Neural progenitor cell (in vitro differentiated cells): ENCODE results near the gene ABL1. TPM values are rescaled to one million over a fixed set of nuclear protein-coding genes. Genes with fewer than 3 reads are reported as not detected.

Experiments
- DNase-seq: peaks from one replicate; pipeline ENCODE4 v3.0.0-alpha.2; 2016; ENCODE audit warnings: low spot score
- H2AFZ ChIP-seq: fragments of 200-600 bp; sonication (generic); replicated peaks from 2 replicates; pipeline ENCODE4 v1.6.1; 2016; ENCODE audit warnings: antibody characterized with exemption
- H3F3A ChIP-seq: fragments of 200-600 bp; sonication (generic); 2 replicates; pipeline ENCODE4 v1.6.1; 2016; ENCODE audit warnings: antibody characterized with exemption, low read depth
- H3K27ac ChIP-seq: fragments of 200-600 bp; sonication (generic); 2 replicates; pipeline ENCODE4 v1.5.1; 2016; ENCODE audit warnings: mild to moderate bottlenecking
- H3K27me3 ChIP-seq: fragments of 200-600 bp; sonication (generic); 2 replicates; pipeline ENCODE4 v1.6.1; 2016; ENCODE audit warnings: mild to moderate bottlenecking, moderate library complexity
- H3K36me3 ChIP-seq: fragments of 200-600 bp; sonication (generic); 2 replicates; pipeline ENCODE4 v1.5.1; 2016
- H3K4me1 ChIP-seq: fragments of 200-600 bp; sonication (generic); 2 replicates; pipeline ENCODE4 v1.6.1; 2016; ENCODE audit warnings: mixed run types
- H3K4me2 ChIP-seq: fragments of 200-600 bp; sonication (generic); 2 replicates; pipeline ENCODE4 v1.6.1; 2016
- H3K4me3 ChIP-seq: fragments of 200-600 bp; sonication (generic); 2 replicates; pipeline ENCODE4 v1.5.1; 2016
- H3K79me2 ChIP-seq: fragments of 200-600 bp; sonication (generic); 2 replicates; pipeline ENCODE4 v1.6.1; 2016; ENCODE audit warnings: low read depth
- H3K9ac ChIP-seq: fragments of 200-600 bp; sonication (generic); 2 replicates; pipeline ENCODE4 v1.6.1; 2016
- H3K9me3 ChIP-seq: fragments of 200-600 bp; sonication (generic); 2 replicates; pipeline ENCODE4 v1.5.1; 2016; ENCODE audit warnings: low read depth
- H4K20me1 ChIP-seq: fragments of 200-600 bp; sonication (generic); 2 replicates; pipeline ENCODE4 v1.6.1; 2016; ENCODE audit warnings: low read depth
- H3K27ac Mint-ChIP-seq: 3 replicates; pipeline ENCODE4 v1.8.0; 2021; ENCODE audit warnings: mixed read lengths
- H3K27me3 Mint-ChIP-seq: 2 replicates; pipeline ENCODE4 v1.8.0; 2022; ENCODE audit warnings: low read depth, mild to moderate bottlenecking, inconsistent platforms, moderate library complexity, mixed read lengths; ENCODE audit not compliant: insufficient read depth
- H3K36me3 Mint-ChIP-seq: 3 replicates; pipeline ENCODE4 v1.8.0; 2021; ENCODE audit warnings: mixed read lengths
- H3K4me1 Mint-ChIP-seq: 3 replicates; pipeline ENCODE4 v1.8.0; 2021; ENCODE audit warnings: mixed read lengths
- H3K4me3 Mint-ChIP-seq: 3 replicates; pipeline ENCODE4 v1.8.0; 2021; ENCODE audit warnings: mild to moderate bottlenecking, moderate library complexity, mixed read lengths
- H3K9me3 Mint-ChIP-seq: 3 replicates; pipeline ENCODE4 v1.8.0; 2020; ENCODE audit warnings: mixed read lengths
- EZH2 ChIP-seq: fragments of 200-600 bp; sonication (generic); IDR thresholded peaks from 2 replicates; pipeline ENCODE4 v1.6.1; 2017; ENCODE audit warnings: antibody characterized with exemption, mild to moderate bottlenecking, moderate library complexity
- EZH2phosphoT487 ChIP-seq: fragments of 200-600 bp; sonication (generic); IDR thresholded peaks from 2 replicates; pipeline ENCODE4 v1.6.1; 2017; ENCODE audit warnings: antibody characterized with exemption
- total RNA-seq: library from RNA; depleted of rRNA; stranded (reverse); fragments of >200 nt; gene quantifications from 2 replicates; pipeline ENCODE4 v1.2.3, GENCODE V29; 2015; ENCODE audit warnings: low replicate concordance
- TF ChIP-seq, protein P1 (sequence below): fragments of 200-600 bp; sonication (generic); IDR thresholded peaks from 2 replicates; pipeline ENCODE4 v1.5.1; 2017; ENCODE audit warnings: antibody characterized with exemption, mild to moderate bottlenecking

The ABL1 gene
- total RNA-seq, 1 donor from 2014 or later: 38.4 TPM

DNA sequence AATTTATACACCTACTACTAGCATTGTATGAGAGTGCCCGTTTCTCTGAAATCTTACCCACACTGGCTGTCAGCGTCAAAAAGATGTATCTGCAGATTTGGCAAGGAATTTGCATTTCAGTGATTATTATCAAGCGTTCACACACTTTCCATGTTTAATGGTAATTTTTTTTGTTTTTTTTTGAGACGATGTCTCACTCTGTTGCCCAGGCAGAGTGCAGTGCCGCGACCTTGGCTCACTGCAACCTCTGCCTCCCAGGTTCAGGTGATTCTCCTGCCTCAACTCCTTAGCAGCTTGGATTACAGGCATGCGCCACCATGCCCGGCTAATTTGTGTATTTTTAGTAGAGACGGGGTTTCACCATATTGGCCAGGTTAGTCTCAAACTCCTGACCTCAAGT lies 14.3 kb downstream of the ABL1 start:
- Histone ChIP-seq H3K4me1 (peaks cover 24% of the 10 kb centered on the region), H3K27ac (no peak overlapping the region), H3K36me3 (no peaks in the 10 kb centered on the region), H3K9ac (no peak overlapping the region), H3K27me3 (no peaks in the 10 kb centered on the region), H4K20me1 (peaks cover 81% of the 10 kb centered on the region), H3K4me2 (no peak overlapping the region), H3K4me3 (no peak overlapping the region), H2AFZ (no peak overlapping the region), H3F3A (peaks cover 29% of the 10 kb centered on the region), H3K9me3 (no peaks in the 10 kb centered on the region), H3K79me2 (peaks cover 100% of the 10 kb centered on the region)
- Mint-ChIP-seq H3K27me3 (peaks cover 2% of the 10 kb centered on the region), H3K36me3 (peaks cover 10% of the 10 kb centered on the region), H3K4me1 (peaks cover 31% of the 10 kb centered on the region), H3K9me3 (no peaks in the 10 kb centered on the region), H3K27ac (no peak overlapping the region), H3K4me3 (no peak overlapping the region)
- DNase-seq: no peak
- TF ChIP-seq, protein P1, sequence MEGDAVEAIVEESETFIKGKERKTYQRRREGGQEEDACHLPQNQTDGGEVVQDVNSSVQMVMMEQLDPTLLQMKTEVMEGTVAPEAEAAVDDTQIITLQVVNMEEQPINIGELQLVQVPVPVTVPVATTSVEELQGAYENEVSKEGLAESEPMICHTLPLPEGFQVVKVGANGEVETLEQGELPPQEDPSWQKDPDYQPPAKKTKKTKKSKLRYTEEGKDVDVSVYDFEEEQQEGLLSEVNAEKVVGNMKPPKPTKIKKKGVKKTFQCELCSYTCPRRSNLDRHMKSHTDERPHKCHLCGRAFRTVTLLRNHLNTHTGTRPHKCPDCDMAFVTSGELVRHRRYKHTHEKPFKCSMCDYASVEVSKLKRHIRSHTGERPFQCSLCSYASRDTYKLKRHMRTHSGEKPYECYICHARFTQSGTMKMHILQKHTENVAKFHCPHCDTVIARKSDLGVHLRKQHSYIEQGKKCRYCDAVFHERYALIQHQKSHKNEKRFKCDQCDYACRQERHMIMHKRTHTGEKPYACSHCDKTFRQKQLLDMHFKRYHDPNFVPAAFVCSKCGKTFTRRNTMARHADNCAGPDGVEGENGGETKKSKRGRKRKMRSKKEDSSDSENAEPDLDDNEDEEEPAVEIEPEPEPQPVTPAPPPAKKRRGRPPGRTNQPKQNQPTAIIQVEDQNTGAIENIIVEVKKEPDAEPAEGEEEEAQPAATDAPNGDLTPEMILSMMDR: no peak
- TF ChIP-seq EZH2: no peak
- no peak for TF ChIP-seq EZH2phosphoT487

DNA sequence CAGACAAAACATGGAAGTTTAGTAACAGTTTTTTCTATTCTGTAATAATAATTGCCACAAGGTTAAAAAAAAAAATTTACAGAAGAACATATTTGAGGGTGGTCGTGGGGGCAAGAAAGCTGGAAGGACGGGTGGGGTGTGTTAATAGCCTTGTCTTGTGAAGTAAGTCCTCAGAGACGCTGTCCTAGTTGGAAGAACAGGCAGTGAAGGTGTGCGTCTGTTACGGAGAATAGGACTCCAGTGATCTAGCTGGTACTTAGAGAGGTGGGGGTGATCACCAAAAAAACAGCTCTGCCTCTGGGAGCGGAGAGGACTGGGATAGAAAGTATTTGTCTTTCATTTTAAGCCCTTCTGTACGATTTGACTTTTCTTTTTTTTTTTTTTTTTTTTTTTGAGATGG lies 17.7 kb downstream of the ABL1 start:
- TF ChIP-seq, protein P1: no peak
- TF ChIP-seq EZH2 (no peak), EZH2phosphoT487 (no peak)
- H3K79me2 ChIP-seq: peaks cover 94% of the 10 kb centered on the region
- Mint-ChIP-seq H3K9me3 (no peaks in the 10 kb centered on the region), H3K27ac (no peak overlapping the region), H3K4me1 (peaks cover 2% of the 10 kb centered on the region), H3K36me3 (peaks cover 25% of the 10 kb centered on the region), H3K27me3 (peaks cover 2% of the 10 kb centered on the region), H3K4me3 (no peak overlapping the region)
- H3F3A ChIP-seq: peaks cover 5% of the 10 kb centered on the region
- H2AFZ ChIP-seq: no peak overlapping the region
- peaks cover 20% of the 10 kb centered on the region for H3K36me3 ChIP-seq
- peaks cover 70% of the 10 kb centered on the region for H4K20me1 ChIP-seq
- H3K9ac ChIP-seq: no peak overlapping the region
- no peaks in the 10 kb centered on the region for H3K4me1 ChIP-seq
- H3K4me2 ChIP-seq: no peak overlapping the region
- H3K27me3 ChIP-seq: no peaks in the 10 kb centered on the region
- H3K4me3 ChIP-seq: no peak overlapping the region
- no peak for DNase-seq
- H3K9me3 ChIP-seq: no peaks in the 10 kb centered on the region
- H3K27ac ChIP-seq: no peak overlapping the region

DNA sequence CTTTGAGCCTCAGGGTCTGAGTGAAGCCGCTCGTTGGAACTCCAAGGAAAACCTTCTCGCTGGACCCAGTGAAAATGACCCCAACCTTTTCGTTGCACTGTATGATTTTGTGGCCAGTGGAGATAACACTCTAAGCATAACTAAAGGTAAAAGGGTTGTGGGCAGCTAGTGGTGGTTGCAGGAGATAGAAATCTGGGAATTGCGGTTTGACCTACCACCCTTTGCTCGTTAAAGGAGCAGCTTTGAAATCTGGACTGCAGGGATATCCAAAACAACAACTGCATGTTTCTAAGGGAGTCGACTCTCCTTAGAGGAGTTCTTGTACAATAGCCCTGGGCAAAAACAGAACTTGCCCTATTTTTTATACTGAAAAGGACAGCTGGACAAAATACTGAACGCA lies 19.0 kb downstream of the ABL1 start:
- Histone ChIP-seq H3K27ac (no peak overlapping the region), H3F3A (peaks cover 8% of the 10 kb centered on the region), H2AFZ (no peak overlapping the region), H3K79me2 (peaks cover 94% of the 10 kb centered on the region), H3K4me1 (no peaks in the 10 kb centered on the region), H3K27me3 (no peaks in the 10 kb centered on the region), H4K20me1 (peaks cover 70% of the 10 kb centered on the region), H3K4me2 (no peak overlapping the region), H3K9me3 (no peaks in the 10 kb centered on the region), H3K4me3 (no peak overlapping the region), H3K9ac (no peak overlapping the region), H3K36me3 (peaks cover 20% of the 10 kb centered on the region)
- Mint-ChIP-seq H3K9me3 (no peaks in the 10 kb centered on the region), H3K27ac (no peak overlapping the region), H3K4me1 (peaks cover 8% of the 10 kb centered on the region), H3K27me3 (peaks cover 3% of the 10 kb centered on the region), H3K36me3 (peaks cover 26% of the 10 kb centered on the region), H3K4me3 (no peak overlapping the region)
- no peak for DNase-seq
- TF ChIP-seq EZH2phosphoT487: no peak
- TF ChIP-seq, protein P1: no peak
- TF ChIP-seq EZH2: no peak
